HG03060 (cell line): Measurements from ENCODE around the gene LRBA.
"Not testable (repeated sequence)": the region's sequence is repeated elsewhere in the genome, so short reads cannot be mapped to it uniquely, and the experiment has no call there.

Experiments used
- ATAC-seq: cut with Tn5 transposase; IDR thresholded peaks from one replicate; pipeline ENCODE4 v1.9.1; 2021; ENCODE audit warnings: low read depth, moderate number of reproducible peaks; ENCODE audit not compliant: unreplicated experiment

LRBA gene

DNA sequence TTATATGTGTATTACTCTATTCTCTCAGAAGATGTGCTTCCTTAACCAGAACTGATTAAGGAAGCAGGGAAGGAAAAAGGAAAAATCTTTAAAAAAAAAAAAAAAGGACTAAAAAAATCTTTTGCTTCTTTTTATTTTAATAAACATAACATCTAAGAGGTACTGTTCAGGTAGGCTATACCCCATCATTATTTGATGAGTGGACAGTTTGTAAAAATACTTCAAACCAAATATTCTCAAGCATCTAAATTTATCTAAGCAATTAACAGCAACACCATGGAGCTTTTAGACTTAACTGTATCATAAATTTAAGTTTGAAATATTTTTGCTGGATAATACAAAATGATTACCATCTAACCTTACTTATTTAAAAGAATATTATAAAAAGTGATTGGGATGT is 264.3 kb downstream of the LRBA start:
- ATAC-seq = no peak

DNA sequence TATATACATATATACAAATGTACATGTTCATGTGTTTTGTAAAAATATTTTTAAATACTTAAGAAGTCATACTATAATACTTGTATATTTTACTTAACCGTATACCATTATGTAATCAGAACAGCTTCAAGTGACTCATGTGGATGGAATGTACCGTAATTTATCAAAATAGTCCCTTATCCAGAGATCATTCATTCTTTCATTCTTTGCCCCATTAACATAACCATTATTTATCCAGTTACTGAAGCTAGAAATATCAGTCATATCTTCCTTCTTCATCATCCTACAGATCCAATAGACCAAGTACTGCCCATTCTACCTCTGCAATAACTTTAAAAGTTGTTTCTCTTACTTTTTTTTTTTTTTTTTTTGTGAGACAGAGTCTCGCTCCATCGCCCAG is 268.9 kb downstream of the LRBA start:
- no peak for ATAC-seq

DNA sequence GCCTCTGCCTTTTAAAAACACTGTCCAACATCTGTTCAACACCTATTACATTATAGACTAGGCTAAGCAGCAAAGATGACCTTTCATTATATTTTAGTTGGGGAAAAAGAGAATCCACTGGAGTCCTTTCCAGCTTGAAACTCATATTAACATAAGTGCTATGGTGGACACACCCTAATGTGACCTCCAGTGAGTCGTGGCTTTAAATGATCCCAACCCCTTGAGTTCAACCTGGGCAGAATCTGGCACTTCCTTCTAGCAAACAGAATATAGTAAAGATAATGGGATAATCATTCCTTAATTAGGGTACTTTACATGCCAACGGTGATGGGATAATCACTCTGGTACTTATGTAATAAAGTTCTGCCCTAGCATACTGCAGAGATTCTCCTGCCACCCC is 270.5 kb downstream of the LRBA start:
- ATAC-seq = no peak

DNA sequence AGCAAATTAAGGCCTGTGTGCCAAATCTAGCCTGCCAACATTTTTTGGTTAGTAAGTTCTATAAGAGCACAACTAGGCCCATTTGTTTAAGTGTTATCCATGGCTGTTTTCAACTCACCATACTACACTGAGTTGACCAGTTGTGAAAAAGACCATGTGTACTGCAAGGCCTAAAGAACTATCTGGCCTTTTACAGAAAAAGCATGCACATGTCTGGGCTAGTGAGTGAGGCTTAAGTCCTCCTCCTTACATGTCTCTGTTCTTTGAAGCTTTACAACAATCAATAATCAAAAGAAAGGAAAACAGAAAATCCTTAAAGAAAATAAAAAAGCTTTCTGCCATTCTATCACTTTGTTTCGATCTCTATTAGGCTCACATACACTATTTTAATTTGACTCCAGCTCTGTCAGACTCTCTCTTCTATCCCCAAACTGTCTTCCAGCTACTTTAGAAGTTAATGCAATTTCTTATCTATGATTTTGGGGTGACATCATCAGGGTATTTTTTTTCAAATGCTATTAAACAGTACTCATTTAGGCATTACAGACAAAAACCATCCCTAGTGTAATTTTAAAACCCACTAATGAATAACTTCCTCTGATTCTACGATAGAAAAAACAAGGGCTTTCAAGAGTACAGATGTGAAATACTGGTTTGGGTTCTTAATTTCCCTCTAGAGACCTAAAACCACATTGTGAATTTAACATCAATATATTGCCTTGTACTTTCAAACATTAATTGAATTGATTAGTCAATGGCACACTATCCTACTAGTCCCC is 271.3 kb downstream of the LRBA start:
- no peak for ATAC-seq

DNA sequence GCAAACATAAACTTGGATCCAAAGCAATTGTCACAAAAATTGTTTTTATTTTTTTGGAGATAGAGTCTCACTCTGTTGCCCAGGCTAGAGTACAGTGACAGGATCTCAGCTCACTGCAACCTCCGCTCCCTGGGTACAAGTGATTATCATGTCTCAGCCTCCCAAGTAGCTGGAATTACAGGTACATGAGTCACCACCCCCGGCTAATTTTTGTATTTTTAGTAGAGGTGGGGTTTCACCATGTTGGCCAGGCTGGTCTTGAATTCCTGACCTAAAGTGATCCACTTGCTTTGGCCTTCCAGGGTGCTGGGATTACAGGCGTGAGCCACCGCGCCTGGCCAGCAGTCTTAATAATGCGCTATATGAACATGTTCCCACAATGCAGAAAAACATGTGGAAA is 272.2 kb downstream of the LRBA start:
- ATAC-seq = not testable (repeated sequence)

DNA sequence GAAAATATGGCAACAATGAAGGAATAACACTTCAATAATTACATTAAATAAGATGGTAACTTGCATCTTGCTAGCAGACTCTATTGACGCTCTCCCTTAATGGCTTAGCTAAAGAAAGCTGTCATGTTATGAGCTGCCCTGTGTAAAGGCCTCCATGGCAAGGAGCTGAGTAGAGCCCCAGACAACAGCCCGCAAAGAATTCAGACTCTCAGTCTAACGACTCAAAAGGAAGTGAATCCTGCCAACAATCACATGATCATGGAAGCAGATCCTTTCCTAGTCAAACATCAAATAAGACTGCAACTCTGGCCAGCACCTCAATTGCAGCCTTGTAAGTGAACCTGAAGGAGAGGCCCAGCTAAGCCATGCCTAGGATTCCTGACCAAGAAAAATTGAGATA is 275.5 kb downstream of the LRBA start:
- ATAC-seq = no peak

DNA sequence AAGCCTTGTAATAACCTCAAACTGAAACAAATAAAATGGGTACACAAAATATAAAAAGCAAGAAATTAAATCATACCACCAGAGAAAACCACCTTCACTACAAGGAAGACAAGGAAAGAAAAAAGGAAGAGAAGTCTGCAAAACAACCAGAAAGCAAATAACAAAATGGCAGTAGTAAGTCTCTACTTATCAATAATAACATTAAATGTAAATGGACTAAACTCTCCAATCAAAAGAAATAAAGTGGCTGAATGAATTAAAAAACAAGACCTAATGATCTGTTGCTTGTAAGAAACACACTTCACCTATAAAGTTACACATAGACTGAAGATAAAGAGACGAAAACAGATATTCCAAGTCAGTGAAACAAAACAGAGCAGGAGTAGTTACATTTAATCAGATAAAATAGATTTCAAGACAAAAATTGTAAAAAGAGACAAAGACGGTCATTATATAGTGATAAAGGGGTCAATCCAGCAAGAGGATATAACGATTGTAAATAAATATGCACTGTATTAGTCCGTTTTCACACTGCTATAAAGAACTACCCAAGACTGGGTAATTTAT is 289.0 kb downstream of the LRBA start:
- no peak for ATAC-seq

DNA sequence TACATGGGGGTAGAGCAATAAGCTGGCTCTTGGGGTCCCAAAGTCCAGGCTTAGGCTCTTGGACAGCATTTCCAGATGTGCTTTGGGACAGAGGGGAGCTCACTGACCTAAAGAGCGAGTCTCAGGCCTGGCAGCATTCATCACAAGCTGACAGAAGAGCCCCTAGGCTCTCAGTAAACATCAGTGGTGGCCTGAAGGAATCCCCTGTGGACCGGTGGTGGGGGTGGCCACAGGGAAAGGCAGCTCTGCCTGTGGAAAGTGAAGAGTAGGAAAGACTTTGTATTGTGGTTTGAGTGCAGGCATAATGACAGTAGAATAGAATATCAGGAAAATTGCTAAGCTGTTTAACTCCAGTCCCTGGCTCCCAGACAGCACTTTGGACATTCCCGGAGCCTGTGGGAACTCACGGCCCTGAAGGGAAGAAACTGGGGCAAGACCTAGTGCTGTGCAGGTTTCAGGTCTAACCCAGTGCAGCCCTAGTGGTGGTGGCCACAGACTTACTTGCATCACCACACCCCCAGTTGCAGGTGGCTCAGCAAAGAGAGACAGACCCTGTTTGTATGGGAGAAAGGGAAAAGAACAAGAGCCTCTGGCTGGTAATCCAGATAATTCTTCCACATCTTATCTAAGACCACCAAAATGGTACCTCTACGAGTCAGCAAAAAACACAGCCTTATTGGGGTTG is 291.2 kb downstream of the LRBA start:
- no peak for ATAC-seq

DNA sequence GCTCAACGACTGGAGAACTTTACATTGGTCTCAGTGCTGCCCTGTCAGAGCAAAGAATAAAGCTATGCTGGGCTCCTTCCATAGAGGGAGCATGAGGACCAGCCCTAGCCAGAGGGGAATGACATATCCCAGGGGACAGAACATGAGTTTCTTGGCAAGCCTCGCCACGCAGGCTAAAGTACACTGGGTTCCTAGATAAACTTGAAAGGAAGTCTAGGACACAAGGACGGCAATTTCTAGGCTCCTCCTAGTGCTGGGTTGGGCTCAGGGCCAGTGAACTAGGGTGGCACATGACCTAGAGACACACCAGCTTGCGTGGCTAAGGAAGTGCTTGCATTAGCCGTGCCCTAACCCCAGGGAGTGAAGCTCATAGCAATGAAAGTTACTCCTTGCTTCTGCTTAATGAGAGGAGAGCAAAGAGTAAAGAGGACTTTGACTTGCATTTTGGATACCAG is 292.1 kb downstream of the LRBA start:
- no peak for ATAC-seq

DNA sequence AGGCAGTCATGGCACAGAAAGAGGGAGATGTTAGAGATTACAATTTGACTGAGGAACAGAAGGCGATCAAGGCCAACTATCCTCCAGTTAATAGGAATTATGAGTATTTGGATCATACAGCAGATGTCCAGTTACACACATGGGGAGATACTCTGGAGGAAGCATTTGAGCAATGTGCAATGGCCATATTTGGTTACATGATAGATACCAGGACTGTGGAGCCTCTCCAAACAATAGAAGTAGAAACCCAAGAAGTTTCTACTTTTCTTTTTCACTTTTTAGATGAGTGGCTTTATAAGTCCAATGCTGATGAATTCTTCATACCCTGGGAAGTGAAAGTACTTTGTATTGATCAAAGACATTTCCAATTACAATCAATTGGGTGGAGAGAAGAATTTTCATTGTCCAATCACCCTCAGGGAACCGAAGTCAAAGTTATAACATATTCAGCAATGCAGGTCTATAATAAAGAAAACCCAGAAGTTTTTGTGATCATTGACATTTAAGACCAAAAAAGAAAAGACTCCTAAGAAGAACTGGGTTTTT is 294.0 kb downstream of the LRBA start:
- ATAC-seq = no peak

DNA sequence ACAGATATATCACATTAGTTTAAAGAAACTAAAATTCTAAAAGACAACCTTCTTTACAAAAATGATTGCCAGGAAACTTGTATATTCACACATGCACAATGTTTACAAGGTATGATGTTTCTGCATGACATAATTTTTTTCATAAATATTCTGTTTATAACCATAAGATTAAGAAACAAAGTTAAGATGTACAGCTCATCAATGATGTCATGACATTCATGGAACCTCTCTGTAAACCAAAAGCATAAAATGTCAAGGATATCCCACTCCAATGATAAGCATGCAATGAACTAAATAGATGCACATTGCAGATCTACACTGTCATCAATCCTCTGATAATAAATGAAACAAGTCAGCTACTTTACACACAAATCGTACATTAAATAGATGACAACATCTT is 297.1 kb downstream of the LRBA start:
- ATAC-seq = no peak

DNA sequence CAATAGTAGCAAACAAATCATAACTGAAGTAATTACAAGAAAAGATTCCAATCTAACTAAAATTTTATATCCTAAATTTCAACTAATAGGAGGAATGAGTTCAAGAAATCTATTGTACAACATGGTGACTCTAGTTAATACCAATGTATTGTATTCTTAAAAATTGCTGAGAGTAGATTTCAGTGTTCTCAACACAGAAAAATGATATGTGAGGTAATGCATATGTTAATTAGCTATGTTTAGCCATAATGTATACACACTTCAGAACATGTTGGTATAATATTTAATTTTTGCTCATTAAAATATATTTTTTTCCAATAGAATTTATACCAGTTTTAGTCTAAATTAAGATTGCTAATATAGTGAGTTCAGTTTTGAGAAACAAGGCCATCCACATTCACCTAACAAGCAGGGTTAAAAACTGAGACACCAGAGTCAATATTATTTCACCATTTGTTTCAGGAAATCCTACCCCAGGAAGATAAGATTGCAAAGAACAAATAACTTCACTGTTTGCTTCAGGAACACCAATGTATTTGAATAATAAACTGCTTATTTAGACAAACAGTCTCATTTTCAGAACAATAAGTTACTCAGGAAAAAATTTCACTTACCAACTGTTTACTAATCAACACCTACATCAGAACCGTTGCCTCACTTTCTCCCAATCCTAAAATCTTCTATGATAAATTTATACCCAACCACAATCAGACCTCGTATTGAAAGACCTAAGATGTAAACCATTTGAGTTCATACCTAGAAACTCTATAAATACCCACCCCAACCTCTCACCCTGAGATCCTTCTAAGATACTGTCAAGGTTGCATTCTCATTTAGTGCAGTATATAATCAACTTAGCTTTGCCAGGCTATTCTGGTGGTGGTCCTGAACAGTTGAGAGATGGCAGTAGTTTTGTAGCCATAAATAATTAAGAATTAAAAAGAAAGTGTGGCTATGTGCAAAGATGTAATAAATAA is 300.3 kb downstream of the LRBA start:
- no peak for ATAC-seq

DNA sequence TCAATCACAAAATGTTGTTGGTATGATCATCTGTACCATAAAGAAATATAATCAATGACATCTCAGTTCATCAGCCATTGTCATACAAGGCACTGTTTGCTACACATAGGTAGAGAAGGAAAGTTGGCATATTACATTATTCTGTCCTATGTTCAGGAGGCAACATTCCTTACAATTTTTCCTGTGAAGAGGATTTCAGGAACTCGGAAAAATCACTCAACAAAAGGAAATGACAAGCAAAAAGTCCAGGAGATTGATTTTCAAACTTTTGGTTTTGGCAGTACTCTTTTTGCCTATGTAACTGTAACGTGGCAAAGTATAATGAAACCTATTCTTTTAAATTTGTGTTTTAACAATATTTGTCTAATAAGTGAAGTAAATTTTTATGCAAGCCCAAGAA is 301.8 kb downstream of the LRBA start:
- no peak for ATAC-seq

DNA sequence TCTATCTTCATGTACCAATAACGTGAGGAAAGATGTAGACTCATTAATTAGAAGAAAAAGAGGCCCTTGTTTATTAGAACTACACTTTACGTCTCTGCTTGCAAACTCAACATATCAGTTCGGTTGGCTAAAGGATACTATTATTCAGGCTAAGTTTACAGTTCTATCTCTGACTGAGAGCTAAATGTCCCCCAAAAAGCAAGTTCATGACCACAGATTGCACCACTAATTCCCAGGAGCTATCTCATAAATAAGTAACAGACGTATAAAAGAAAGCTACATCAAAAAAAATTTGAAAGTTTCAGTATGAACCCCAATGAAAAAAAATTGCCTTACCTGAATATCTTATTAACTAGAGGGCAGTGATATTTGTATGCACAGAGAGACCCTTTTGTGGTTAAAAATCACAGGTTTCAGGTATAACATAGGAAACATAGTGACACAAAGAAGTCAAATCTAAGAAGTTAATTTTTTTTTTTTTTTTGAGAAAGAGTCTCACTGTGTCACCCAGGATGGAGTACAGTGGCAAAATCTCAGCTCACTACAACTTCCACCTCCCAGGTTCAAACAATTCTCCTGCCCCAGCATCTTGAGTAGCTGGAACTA is 304.2 kb downstream of the LRBA start:
- no peak for ATAC-seq

DNA sequence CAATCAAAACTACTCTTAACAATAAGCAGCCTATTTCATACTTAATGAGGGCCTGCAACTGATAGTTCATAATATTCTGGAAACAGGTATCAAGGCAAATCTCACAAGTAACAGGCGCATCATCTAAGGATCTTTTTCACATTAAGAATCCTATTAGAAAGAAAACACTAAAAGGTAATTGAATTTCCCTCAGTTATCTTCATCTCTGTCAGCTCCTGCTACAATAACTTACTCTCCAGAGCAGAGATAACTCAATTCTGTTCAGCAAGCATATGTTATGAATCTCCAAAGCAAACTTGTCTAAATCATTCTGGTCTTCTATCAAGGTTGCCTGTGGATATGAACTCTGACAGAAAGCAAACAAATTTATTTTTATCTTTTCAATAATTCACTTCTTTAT is 307.1 kb downstream of the LRBA start:
- no peak for ATAC-seq

DNA sequence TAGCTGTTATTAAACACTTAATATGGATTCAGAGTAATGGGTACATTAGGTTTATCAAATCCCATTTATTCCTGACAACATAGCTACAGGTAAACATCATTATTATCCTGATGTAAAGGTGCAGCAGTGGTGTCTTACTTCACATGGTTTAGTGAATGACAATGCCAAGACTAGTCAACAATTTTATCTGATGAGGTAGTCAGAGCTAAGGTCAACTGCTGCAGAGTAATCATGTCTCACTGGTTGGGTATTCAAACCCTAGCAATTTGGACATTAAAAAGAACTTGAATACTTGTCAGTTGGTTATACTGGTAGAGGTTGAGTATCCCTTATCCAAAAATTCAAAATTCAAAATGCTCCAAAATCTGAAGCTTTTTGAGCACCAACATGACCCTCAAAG is 315.5 kb downstream of the LRBA start:
- no peak for ATAC-seq

DNA sequence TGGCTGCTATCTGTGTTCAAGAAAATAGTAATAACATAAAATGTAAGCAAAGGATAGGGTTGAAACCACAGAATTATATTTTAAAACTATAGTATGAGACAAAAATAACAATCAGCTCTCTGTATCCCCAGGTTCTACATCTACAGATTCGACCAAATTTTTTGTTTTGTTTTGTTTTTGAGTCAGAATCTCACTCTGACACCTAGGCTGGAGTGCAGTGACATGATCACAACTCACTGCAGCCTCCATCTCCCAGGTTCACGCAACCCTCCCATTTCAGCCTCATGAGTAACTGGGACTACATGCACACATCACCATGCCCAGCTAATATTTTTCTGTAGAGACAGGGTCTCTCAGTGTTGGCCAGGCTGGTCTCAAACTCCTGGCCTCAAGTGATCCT is 319.9 kb downstream of the LRBA start:
- no peak for ATAC-seq

DNA sequence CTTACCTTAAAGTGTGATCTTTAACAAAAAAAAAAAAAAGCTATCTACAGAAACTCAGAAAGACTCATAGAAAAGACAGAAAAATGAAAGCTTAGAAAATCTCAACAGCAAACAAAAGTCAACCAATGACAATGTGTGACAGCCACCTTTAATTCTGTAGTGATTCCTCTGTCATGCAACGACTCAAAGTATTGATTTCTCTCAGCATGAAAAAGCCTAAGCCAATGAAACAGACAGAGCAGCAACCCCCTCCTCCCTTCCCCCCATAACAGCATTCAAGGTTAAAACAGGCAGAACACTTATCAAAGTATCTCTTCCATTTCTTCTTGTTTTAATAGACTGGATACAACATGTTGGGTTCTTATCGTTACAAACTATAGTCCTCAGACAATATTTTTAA is 320.6 kb downstream of the LRBA start:
- no peak for ATAC-seq

DNA sequence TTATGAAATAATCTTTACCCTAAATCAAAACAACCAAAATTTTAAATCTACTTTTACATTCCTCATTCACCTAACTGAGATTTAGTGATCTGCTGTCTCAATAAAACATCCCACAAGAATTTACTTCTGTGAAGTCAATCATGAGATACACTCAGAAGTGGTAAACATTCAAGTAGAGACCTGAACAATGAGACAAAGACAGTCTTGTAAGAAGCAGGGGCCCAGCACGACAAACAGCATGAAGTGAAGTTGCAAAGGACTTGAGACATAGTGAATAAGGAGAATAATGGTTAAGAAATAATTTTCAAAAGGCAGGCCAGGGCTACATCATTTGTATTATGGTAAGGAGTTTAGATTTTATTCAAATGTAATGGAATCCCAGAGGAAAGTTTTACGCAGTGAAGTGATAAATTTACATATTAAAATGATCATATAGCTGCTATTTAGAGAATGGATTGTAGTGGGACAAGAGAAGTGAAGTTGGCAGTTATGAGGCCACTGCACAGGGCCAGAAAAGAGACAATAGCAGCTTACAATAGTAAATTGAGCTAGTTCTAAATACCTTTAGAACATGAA is 331.2 kb downstream of the LRBA start:
- no peak for ATAC-seq

DNA sequence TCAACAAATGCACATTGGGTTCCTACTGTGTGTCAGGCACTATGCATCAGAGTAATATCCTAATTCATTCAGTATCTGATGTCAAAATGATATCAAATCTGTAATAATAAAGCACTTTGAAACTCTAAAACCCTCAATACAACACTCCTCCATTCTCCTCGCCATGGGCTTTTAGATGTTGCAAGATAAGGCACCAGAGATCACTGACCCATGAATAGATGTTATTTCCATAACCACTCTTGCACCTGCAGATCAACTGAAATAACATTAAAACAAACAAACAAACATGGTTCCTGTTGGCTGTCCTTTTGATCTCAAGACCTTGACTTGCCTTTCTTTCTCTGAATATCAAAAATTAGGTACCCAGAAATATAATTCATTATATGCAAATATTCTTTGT is 333.0 kb downstream of the LRBA start:
- no peak for ATAC-seq
